K562 (cell line): ENCODE data around the gene TTC31. TPM values are rescaled to one million over a fixed set of nuclear protein-coding genes. Genes with fewer than 3 reads are reported as not detected.

Experiments
- ATAC-seq: fragments of 200-7000 bp; cut with Tn5 transposase; 3 replicates; pipeline ENCODE4 v1.9.1; 2020; ENCODE audit warnings: moderate library complexity
- BruUV-seq: library from RNA; stranded (reverse); fragments of 400-500 nt; replicated peaks from 2 replicates; lab custom pipeline; 2021; lab: Mats Ljungman, UMichigan
- CTCF ChIA-PET: fragments of 300-600 bp; formaldehyde crosslinking; extraction: SDS; loops from one replicate; lab custom pipeline; 2021; ENCODE audit warnings: low intra/inter-chr PET ratio; lab: Yijun Ruan, JAX
- POLR2A ChIA-PET: fragments of 300-600, 350-650 bp; sonication (Branson Sonifier 250); formaldehyde crosslinking; extraction: SDS; loops from one replicate; lab custom pipeline; 2021; ENCODE audit warnings: antibody characterized with exemption, inconsistent platforms; lab: Yijun Ruan, JAX
- DNase-seq, 4 experiments: peaks; one replicate each; pipeline versions ENCODE4 v3.0.0 to v3.0.0-alpha.2; 2011 to 2018; ENCODE audit warnings: low spot score in 3 of 4, mixed read lengths in 3 of 4; ENCODE audit errors: extremely low read depth in 1 of 4
- FAIRE-seq: peaks from 2 replicates; lab custom pipeline; 2011; peaks lifted over from hg19 to GRCh38; lab: Jason Lieb, UNC
- H2AFZ ChIP-seq: 2 replicates; pipeline ENCODE4 v1.6.0; 2011; ENCODE audit warnings: low read depth, low read length, control low read depth, inconsistent platforms
- H3K27ac ChIP-seq: fragments of 200-600 bp; 3 replicates; pipeline ENCODE4 v1.8.0; 2011; ENCODE audit warnings: low read depth, mild to moderate bottlenecking, control low read depth, inconsistent platforms, low read length, moderate library complexity, mixed read lengths; ENCODE audit errors: extremely low read depth
- H3K27me3 ChIP-seq, 2 experiments: fragments of 300-600 bp in 1 of 2; 2 replicates in 1 of 2; 3 replicates in 1 of 2; pipeline versions ENCODE4 v1.6.0 to v1.8.0; 2011; ENCODE audit warnings: inconsistent platforms in 2 of 2, low read length in 2 of 2, mild to moderate bottlenecking in 1 of 2, mixed read lengths in 1 of 2, moderate library complexity in 1 of 2; ENCODE audit not compliant: control insufficient read depth in 2 of 2, insufficient read depth in 2 of 2
- H3K36me3 ChIP-seq: fragments of 300-600 bp; 3 replicates; pipeline ENCODE4 v1.8.0; 2011; ENCODE audit warnings: mild to moderate bottlenecking, low read length, inconsistent platforms; ENCODE audit not compliant: control insufficient read depth, insufficient read depth
- H3K4me1 ChIP-seq, 2 experiments: fragments of 200-600 bp in 1 of 2; replicated peaks in 1 of 2; 2 replicates in 1 of 2; 3 replicates in 1 of 2; pipeline versions ENCODE4 v1.5.1 to v1.8.0; 2011; ENCODE audit warnings: inconsistent platforms in 2 of 2, low read length in 2 of 2, mild to moderate bottlenecking in 1 of 2, mixed read lengths in 1 of 2, moderate library complexity in 1 of 2; ENCODE audit not compliant: control insufficient read depth in 2 of 2, insufficient read depth in 2 of 2
- H3K4me2 ChIP-seq: 2 replicates; pipeline ENCODE4 v1.6.1; 2011; ENCODE audit warnings: low read length, control low read depth, inconsistent platforms, mixed read lengths; ENCODE audit not compliant: insufficient read depth
- H3K4me3 ChIP-seq: fragments of 200-600 bp; sonication (generic), shearing (Covaris generic); 2 replicates; pipeline ENCODE4 v1.5.1; 2016; ENCODE audit warnings: control low read depth, inconsistent platforms
- H3K79me2 ChIP-seq: fragments of 200-600 bp; 3 replicates; pipeline ENCODE4 v1.8.0; 2011; ENCODE audit warnings: low read length, inconsistent platforms; ENCODE audit not compliant: control insufficient read depth, insufficient read depth
- H3K9ac ChIP-seq, 2 experiments: 2 replicates each; pipeline versions ENCODE4 v1.6.0 to v1.6.1; 2011; ENCODE audit warnings: low read depth in 2 of 2, low read length in 2 of 2, control low read depth in 1 of 2, inconsistent platforms in 1 of 2, mild to moderate bottlenecking in 1 of 2, mixed read lengths in 1 of 2; ENCODE audit not compliant: insufficient read depth in 1 of 2
- H3K9me1 ChIP-seq: one replicate; pipeline ENCODE4 v1.6.0; 2011; ENCODE audit warnings: inconsistent platforms, mild to moderate bottlenecking, low read length, moderate library complexity; ENCODE audit not compliant: control insufficient read depth, insufficient read depth
- H3K9me3 ChIP-seq: replicated peaks from 2 replicates; pipeline ENCODE4 v1.5.1; 2011; ENCODE audit warnings: low read depth, low read length, inconsistent platforms; ENCODE audit not compliant: control insufficient read depth, insufficient read depth
- H4K20me1 ChIP-seq: replicated peaks from 2 replicates; pipeline ENCODE4 v1.6.1; 2011; ENCODE audit warnings: low read length, inconsistent platforms, mixed read lengths; ENCODE audit not compliant: control insufficient read depth, insufficient read depth
- ADNP ChIP-seq: fragments of 200-800 bp; sonication (Bioruptor generic); IDR thresholded peaks from 2 replicates; pipeline ENCODE4 v1.6.1; 2016; ENCODE audit warnings: missing genetic modification characterization, missing compliant biosample characterization
- C11orf30 ChIP-seq: fragments of 450-650 bp; IDR thresholded peaks from 2 replicates; pipeline ENCODE4 v1.6.1; 2016; ENCODE audit warnings: low read depth, mild to moderate bottlenecking
- CAMTA2 ChIP-seq: fragments of 250-450 bp; sonication (Bioruptor Pico); conservative IDR thresholded peaks from 2 replicates; pipeline ENCODE4 v1.5.1; 2022
- KAT7 ChIP-seq: sonication (generic); formaldehyde crosslinking; IDR thresholded peaks from 2 replicates; pipeline ENCODE4 v1.8.0; 2022; ENCODE audit warnings: missing genetic modification reagents, mild to moderate bottlenecking, borderline replicate concordance
- NBN ChIP-seq: fragments of 450-650 bp; IDR thresholded peaks from 2 replicates; pipeline ENCODE4 v1.6.1; 2016; ENCODE audit warnings: low read depth, mild to moderate bottlenecking
- RAD21 ChIP-seq, 2 experiments: fragments of 250-450 bp in 1 of 2; fragments of 450-650 bp in 1 of 2; sonication (Bioruptor Pico) in 1 of 2; formaldehyde crosslinking in 1 of 2; IDR thresholded peaks in 1 of 2; conservative IDR thresholded peaks in 1 of 2; 2 replicates each; pipeline versions ENCODE4 v1.4.0 to v1.8.0; 2020 to 2022; ENCODE audit warnings: mild to moderate bottlenecking in 2 of 2, moderate library complexity in 1 of 2
- REST ChIP-seq, 2 experiments: fragments of 450-650 bp; formaldehyde crosslinking in 1 of 2; IDR thresholded peaks; 2 replicates each; pipeline versions ENCODE4 v1.4.0 to v1.6.1; 2014 to 2020; ENCODE audit warnings: mild to moderate bottlenecking in 2 of 2, borderline replicate concordance in 1 of 2, low read depth in 1 of 2
- RFX5 ChIP-seq: IDR thresholded peaks from 2 replicates; pipeline ENCODE4 v1.6.1; 2011; ENCODE audit warnings: low read depth, mild to moderate bottlenecking, improper control_type of control experiment, low read length
- XRCC5 ChIP-seq: fragments of 200-400 bp; formaldehyde crosslinking; IDR thresholded peaks from 2 replicates; pipeline ENCODE4 v1.6.1; 2017; ENCODE audit warnings: low read depth, mild to moderate bottlenecking, low read length
- ZBTB1 ChIP-seq: sonication (generic); formaldehyde crosslinking; IDR thresholded peaks from 2 replicates; pipeline ENCODE4 v1.8.1; 2023; ENCODE audit warnings: missing genetic modification reagents, low read depth, mild to moderate bottlenecking, borderline replicate concordance
- ZNF589 ChIP-seq: fragments of 200-800 bp; sonication (Bioruptor generic); IDR thresholded peaks from 2 replicates; pipeline ENCODE4 v1.6.1; 2016; ENCODE audit warnings: low read depth, missing genetic modification characterization, missing compliant biosample characterization
- in situ Hi-C: fragments of 300-500 bp; cut with MboI; formaldehyde crosslinking; loops from 4 replicates; pipeline ENCODE4 v1.15.0; 2018; ENCODE audit warnings: inconsistent platforms, mixed read lengths
- intact Hi-C: fragments of 100-400 bp; cut with micrococcal nuclease; formaldehyde crosslinking; loops from 2 replicates; pipeline ENCODE4 v1.14.2; 2022
- polyA plus RNA-seq, 8 experiments: library from polyadenylated mRNA; depleted of rRNA in 4 of 8; stranded (reverse) in 5 of 8; unstranded in 3 of 8; fragments of >200 nt; fragmentation: Nextera tagmentation in 2 of 8; fragmentation: Illumina TruSeq in 1 of 8; extraction: Ambion mirVana in 2 of 8; extraction: Trizol in 1 of 8; gene quantifications; 2 replicates each; pipeline versions ENCODE4 v1.2.1 to v1.2.3, GENCODE V29; 2011 to 2014; ENCODE audit warnings: inconsistent platforms in 1 of 8, missing spikeins in 1 of 8
- total RNA-seq, 7 experiments: library from RNA; depleted of rRNA in 6 of 7; stranded (reverse); fragments of >200 nt in 6 of 7; fragmentation: Illumina TruSeq in 2 of 7; extraction: Trizol in 2 of 7; gene quantifications; 2 replicates each; pipeline versions ENCODE4 v1.2.1 to v1.2.3, GENCODE V29; 2011 to 2021; ENCODE audit warnings: low replicate concordance in 1 of 7
- TF ChIP-seq, protein P1 (sequence below), 3 experiments: IDR thresholded peaks in 2 of 3; conservative IDR thresholded peaks in 1 of 3; 2 replicates each; pipeline ENCODE4 v1.5.1; 2011 to 2012; ENCODE audit warnings: low read length in 3 of 3, mild to moderate bottlenecking in 3 of 3, control low read depth in 2 of 3, improper control_type of control experiment in 1 of 3, inconsistent platforms in 1 of 3, low read depth in 1 of 3, mixed read lengths in 1 of 3, moderate library complexity in 1 of 3; ENCODE audit not compliant: insufficient read depth in 2 of 3

TTC31 gene
- total and polyA plus RNA-seq, 9 of the 15 experiments (the other 6 are each of a cell fraction or from before 2014, with no cell fraction given): 4.7 to 30.5 (median 15.9) TPM

GRCh38 chr2:74532222-74532621 is 49.3 kb downstream of the TTC31 start:
- BruUV-seq: no TSS peak
- CTCF ChIA-PET: interaction anchor here (0.7 to 2.0 kb wide), 6 partner anchors 49 to 1044 kb away, joined by 3 to 12 read pairs (median 4); partner anchors contain the start of genes CCDC142 and TTC31
- H3K79me2 ChIP-seq: peaks cover 46% of the 10 kb centered on the region
- no peaks in the 10 kb centered on the region for H3K27me3 ChIP-seq
- H3K9me1 ChIP-seq: peaks cover 3% of the 10 kb centered on the region
- POLR2A ChIA-PET: interaction anchor here (0.9 to 3.9 kb wide), 8 partner anchors 7 to 333 kb away, joined by 3 to 25 read pairs (median 8); partner anchors contain the start of genes CCDC142, TTC31 and WBP1
- FAIRE-seq (no peak), ATAC-seq (no peak), DNase-seq (peak in 1 of 4 experiments; percentile 41)
- in situ Hi-C loops: no loop called here
- no peak overlapping the region for H2AFZ ChIP-seq
- peaks cover 49% of the 10 kb centered on the region for H3K36me3 ChIP-seq
- no peak overlapping the region for H3K4me3 ChIP-seq
- peaks cover 28 to 45% of the 10 kb centered on the region in 2 experiments for H3K4me1 ChIP-seq
- peaks cover 5% of the 10 kb centered on the region; the same call in 1 of the 2 replicates for H4K20me1 ChIP-seq
- intact Hi-C loops: loop anchor here (1.0 to 5.0 kb wide), 4 partner anchors 49 to 280 kb away; partner anchors contain the start of gene TTC31
- no peaks in the 10 kb centered on the region for H3K9me3 ChIP-seq
- peak overlapping the region; percentile 97 for H3K4me2 ChIP-seq
- H3K9ac ChIP-seq: no peak overlapping the region
- no peak overlapping the region for H3K27ac ChIP-seq
- TF ChIP-seq ADNP (no peak), ZBTB1 (no peak), XRCC5 (no peak), KAT7 (0 out of 2 replicates have a peak, but pooled peaks have one; percentile 36), NBN (no peak), CAMTA2 (CRISPR knock-in tag) (no peak), ZNF589 (no peak), RFX5 (no peak), REST (IDR thresholded peaks at IDR 0.05; ENCODE audit: borderline replicate concordance) (peak; percentile 71), REST (CRISPR knock-in tag; IDR thresholded peaks at IDR 0.05; ENCODE audit: low read depth) (no peak), RAD21 (CRISPR knock-in tag; conservative IDR thresholded peaks at IDR 0.05 in 1 of 2, IDR thresholded peaks at IDR 0.05 in 1 of 2) (peak; percentile 73 to 82), C11orf30 (peak; percentile 71)
- TF ChIP-seq, protein P1, sequence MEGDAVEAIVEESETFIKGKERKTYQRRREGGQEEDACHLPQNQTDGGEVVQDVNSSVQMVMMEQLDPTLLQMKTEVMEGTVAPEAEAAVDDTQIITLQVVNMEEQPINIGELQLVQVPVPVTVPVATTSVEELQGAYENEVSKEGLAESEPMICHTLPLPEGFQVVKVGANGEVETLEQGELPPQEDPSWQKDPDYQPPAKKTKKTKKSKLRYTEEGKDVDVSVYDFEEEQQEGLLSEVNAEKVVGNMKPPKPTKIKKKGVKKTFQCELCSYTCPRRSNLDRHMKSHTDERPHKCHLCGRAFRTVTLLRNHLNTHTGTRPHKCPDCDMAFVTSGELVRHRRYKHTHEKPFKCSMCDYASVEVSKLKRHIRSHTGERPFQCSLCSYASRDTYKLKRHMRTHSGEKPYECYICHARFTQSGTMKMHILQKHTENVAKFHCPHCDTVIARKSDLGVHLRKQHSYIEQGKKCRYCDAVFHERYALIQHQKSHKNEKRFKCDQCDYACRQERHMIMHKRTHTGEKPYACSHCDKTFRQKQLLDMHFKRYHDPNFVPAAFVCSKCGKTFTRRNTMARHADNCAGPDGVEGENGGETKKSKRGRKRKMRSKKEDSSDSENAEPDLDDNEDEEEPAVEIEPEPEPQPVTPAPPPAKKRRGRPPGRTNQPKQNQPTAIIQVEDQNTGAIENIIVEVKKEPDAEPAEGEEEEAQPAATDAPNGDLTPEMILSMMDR (IDR thresholded peaks at IDR 0.05 in 2 of 3, conservative IDR thresholded peaks at IDR 0.05 in 1 of 3; ENCODE audit: insufficient read depth in 2 of 3, low read depth in 1 of 3, low read length in 3 of 3): peak; percentile 37 to 63 (median 44); a peak in 5 of 6 replicates
